Measurements from ENCODE around the gene NR4A1.
A peak's percentile ranks its signal among the peaks of the same experiment; 100 is the strongest.

The NR4A1 gene

GRCh38 chr12:52050758-52051541, at the start of gene NR4A1:
Gene NR4A1 (plus strand): TSS chr12:52051442. CDS start chr12:52054329, 2,887 bp downstream.
- DNase-seq (ENCODE audit: low read depth in 2 of 2): peak; percentile 99

GRCh38 chr12:52003016-52003550, 48.2 kb upstream of the NR4A1 start:
- no peak for DNase-seq (ENCODE audit: low read depth in 2 of 2)

GRCh38 chr12:52003591-52003990, 47.7 kb upstream of the NR4A1 start:
- no peak for DNase-seq (ENCODE audit: low read depth in 2 of 2)

GRCh38 chr12:52004042-52004648, 47.1 kb upstream of the NR4A1 start:
- no peak for DNase-seq (ENCODE audit: low read depth in 2 of 2)

- no peak for DNase-seq (ENCODE audit: low read depth in 2 of 2)
Measured at GRCh38 chr12:52005218-52005902, 45.9 kb upstream of the NR4A1 start.

- DNase-seq (ENCODE audit: low read depth in 2 of 2): no peak
Measured at GRCh38 chr12:52005903-52006703, 45.1 kb upstream of the NR4A1 start.

GRCh38 chr12:52006726-52007157, 44.5 kb upstream of the NR4A1 start, which contains the start of gene TAMALIN:
Gene TAMALIN (plus strand): TSS chr12:52006946. CDS start chr12:52007020, 74 bp downstream.
- peak; percentile 57 to 75 for DNase-seq (ENCODE audit: low read depth in 2 of 2)

- DNase-seq (ENCODE audit: low read depth in 2 of 2): no peak
Measured at GRCh38 chr12:52007158-52007921, 43.9 kb upstream of the NR4A1 start.

- DNase-seq (ENCODE audit: low read depth in 2 of 2): no peak
Measured at GRCh38 chr12:52007982-52008510, 43.2 kb upstream of the NR4A1 start.

GRCh38 chr12:52009081-52009751, 42.0 kb upstream of the NR4A1 start:
- no peak for DNase-seq (ENCODE audit: low read depth in 2 of 2)

- DNase-seq (ENCODE audit: low read depth in 2 of 2): no peak
Measured at GRCh38 chr12:52010152-52010622, 41.1 kb upstream of the NR4A1 start.

- no peak for DNase-seq (ENCODE audit: low read depth in 2 of 2)
Measured at GRCh38 chr12:52010692-52011601, 40.3 kb upstream of the NR4A1 start.

- no peak for DNase-seq (ENCODE audit: low read depth in 2 of 2)
Measured at GRCh38 chr12:52011602-52012214, 39.5 kb upstream of the NR4A1 start.

GRCh38 chr12:52013626-52014310, 37.5 kb upstream of the NR4A1 start:
- no peak for DNase-seq (ENCODE audit: low read depth in 2 of 2)

- no peak for DNase-seq (ENCODE audit: low read depth in 2 of 2)
Measured at GRCh38 chr12:52014567-52015530, 36.4 kb upstream of the NR4A1 start.

- no peak for DNase-seq (ENCODE audit: low read depth in 2 of 2)
Measured at GRCh38 chr12:52015532-52016041, 35.7 kb upstream of the NR4A1 start.
